Cerebellar cortex (tissue), 1 donor: ENCODE measurements around the gene GAD2.

Experiments used
- DNase-seq: peaks from one replicate; pipeline ENCODE4 v3.0.0-alpha.2; 2015; ENCODE audit warnings: low spot score

Gene GAD2

GRCh38 chr10:26222563-26222962 lies 6.0 kb downstream of the GAD2 start:
- DNase-seq = no peak

- DNase-seq = no peak
Measured at GRCh38 chr10:26225322-26225721, 8.7 kb downstream of the GAD2 start.

GRCh38 chr10:26227786-26228185 lies 11.2 kb downstream of the GAD2 start:
- no peak for DNase-seq

GRCh38 chr10:26232174-26232573 lies 15.6 kb downstream of the GAD2 start:
- no peak for DNase-seq

GRCh38 chr10:26235761-26236160 lies 19.2 kb downstream of the GAD2 start:
- DNase-seq = no peak

- no peak for DNase-seq
Measured at GRCh38 chr10:26238378-26238777, 21.8 kb downstream of the GAD2 start.

GRCh38 chr10:26242706-26243350 lies 26.3 kb downstream of the GAD2 start:
- DNase-seq = no peak

GRCh38 chr10:26243351-26243720 lies 26.8 kb downstream of the GAD2 start:
- DNase-seq = no peak

- DNase-seq = no peak
Measured at GRCh38 chr10:26249681-26250080, 33.1 kb downstream of the GAD2 start.

GRCh38 chr10:26251925-26252324 lies 35.4 kb downstream of the GAD2 start:
- DNase-seq = no peak

- no peak for DNase-seq
Measured at GRCh38 chr10:26254616-26255015, 38.0 kb downstream of the GAD2 start.

- no peak for DNase-seq
Measured at GRCh38 chr10:26259341-26259740, 42.8 kb downstream of the GAD2 start.

- peak; percentile 34 for DNase-seq
Measured at GRCh38 chr10:26269754-26270153, 53.2 kb downstream of the GAD2 start.

GRCh38 chr10:26274391-26274790 lies 57.8 kb downstream of the GAD2 start:
- peak; percentile 79 for DNase-seq

- no peak for DNase-seq
Measured at GRCh38 chr10:26278295-26278694, 61.7 kb downstream of the GAD2 start.

GRCh38 chr10:26290236-26290635 lies 73.7 kb downstream of the GAD2 start:
- no peak for DNase-seq

GRCh38 chr10:26291721-26292480 lies 75.3 kb downstream of the GAD2 start:
- DNase-seq = no peak

- DNase-seq = no peak
Measured at GRCh38 chr10:26296360-26296759, 79.8 kb downstream of the GAD2 start.

GRCh38 chr10:26300001-26300400 lies 83.4 kb downstream of the GAD2 start:
- no peak for DNase-seq

- no peak for DNase-seq
Measured at GRCh38 chr10:26303366-26303765, 86.8 kb downstream of the GAD2 start.

- DNase-seq = no peak
Measured at GRCh38 chr10:26310361-26310760, 93.8 kb downstream of the GAD2 start.

- DNase-seq = peak; percentile 4
Measured at GRCh38 chr10:26311383-26311940, 94.9 kb downstream of the GAD2 start.

GRCh38 chr10:26314265-26315013 lies 97.9 kb downstream of the GAD2 start:
- no peak for DNase-seq
